Glomerular endothelial cell (primary cell): Measurements from ENCODE around the gene COL6A3. TPM values are rescaled to one million over a fixed set of nuclear protein-coding genes. Genes with fewer than 3 reads are reported as not detected.
"Not testable (repeated sequence)": the region's sequence is repeated elsewhere in the genome, so short reads cannot be mapped to it uniquely, and the experiment has no call there.

Experiments
- DNase-seq: peaks from one replicate; pipeline ENCODE4 v3.0.0-alpha.2; 2011; ENCODE audit warnings: low read depth, low spot score; ENCODE audit errors: extremely low read depth
- total RNA-seq: library from RNA; depleted of rRNA; stranded (reverse); fragments of >200 nt; gene quantifications from 2 replicates; pipeline ENCODE4 v1.2.3, GENCODE V29; 2015

Gene COL6A3
- total RNA-seq, 1 donor from 2014 or later = 244 TPM

GRCh38 chr2:237418300-237418699 is 4.3 kb upstream of the COL6A3 start:
- DNase-seq = no peak

GRCh38 chr2:237412988-237413776 is 782 bp downstream of the COL6A3 start:
- no peak for DNase-seq

DNA sequence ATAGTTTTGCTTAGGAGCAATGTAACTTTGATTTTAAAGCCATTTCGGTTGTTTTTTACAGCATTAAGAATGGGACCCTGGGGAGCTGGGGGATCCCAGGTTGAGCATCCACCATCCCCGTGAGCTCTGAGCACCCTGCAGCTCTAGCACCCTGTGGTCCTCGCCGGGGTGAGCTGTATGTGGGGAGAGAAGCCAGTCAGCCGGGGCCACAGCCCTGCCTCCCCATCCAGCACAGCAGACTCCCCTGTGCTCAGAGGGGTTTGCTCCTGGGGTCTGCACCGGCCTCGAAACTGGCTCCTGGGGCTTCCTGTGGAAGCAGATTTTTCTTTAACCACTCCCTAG is 1.3 kb downstream of the COL6A3 start:
- no peak for DNase-seq

- DNase-seq = no peak
These were observed 2.1 kb downstream of the COL6A3 start for GRCh38 chr2:237411683-237412423.

DNA sequence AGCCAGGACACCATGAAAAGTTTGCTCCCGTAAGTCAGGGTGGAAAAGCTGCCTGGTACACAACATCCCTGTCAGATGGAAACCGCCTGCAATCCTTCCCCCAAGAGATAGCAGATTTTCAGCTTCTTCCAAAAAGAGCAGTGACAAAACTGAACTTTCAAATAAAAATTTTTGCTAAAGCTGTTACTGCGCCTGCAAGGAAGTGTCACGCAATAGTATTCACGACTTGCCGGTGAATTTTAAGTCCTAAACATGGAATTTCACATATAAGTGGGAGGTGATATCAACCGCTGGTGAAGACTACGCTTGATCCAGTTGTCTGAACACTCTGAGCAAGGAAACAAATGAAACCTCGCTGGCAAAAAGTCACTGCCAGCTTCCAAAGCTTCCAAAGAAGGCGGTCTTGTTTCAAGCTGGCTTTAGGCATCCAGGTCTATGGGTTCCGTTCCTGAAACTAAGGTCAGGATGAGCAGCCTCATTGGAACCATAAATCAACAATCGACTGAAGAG is 2.8 kb downstream of the COL6A3 start:
- DNase-seq = no peak

GRCh38 chr2:237409263-237409662 is 4.7 kb downstream of the COL6A3 start:
- not testable (repeated sequence) for DNase-seq

- DNase-seq = no peak
These were observed 5.5 kb downstream of the COL6A3 start for GRCh38 chr2:237408335-237409000.

- DNase-seq = no peak
These were observed 6.3 kb downstream of the COL6A3 start for GRCh38 chr2:237407700-237408099.

GRCh38 chr2:237406371-237406895 is 7.5 kb downstream of the COL6A3 start:
- DNase-seq = no peak

DNA sequence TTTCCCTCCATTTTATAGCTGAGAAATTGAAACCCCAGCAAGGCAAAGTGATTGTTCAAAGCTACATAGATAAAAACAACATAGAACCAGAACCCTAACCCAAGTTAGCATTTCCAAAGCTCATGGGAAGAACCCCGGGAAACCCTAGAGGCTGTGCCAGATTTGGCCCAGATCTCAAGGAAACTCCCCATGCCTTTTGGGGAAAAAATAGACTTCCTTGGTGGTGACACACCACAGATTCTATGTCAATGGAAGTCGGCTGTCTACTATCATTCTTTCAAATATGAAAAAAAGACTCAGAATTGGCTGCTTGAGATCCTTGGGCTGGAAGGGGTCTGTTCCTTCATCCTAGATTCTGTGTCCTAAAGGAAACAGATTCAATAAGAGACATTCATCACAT is 8.4 kb downstream of the COL6A3 start:
- no peak for DNase-seq

- DNase-seq = no peak
These were observed 8.9 kb downstream of the COL6A3 start for GRCh38 chr2:237405006-237405559.

GRCh38 chr2:237404413-237404812 is 9.6 kb downstream of the COL6A3 start:
- no peak for DNase-seq

- no peak for DNase-seq
These were observed 10.7 kb downstream of the COL6A3 start for GRCh38 chr2:237403024-237403882.

- DNase-seq = no peak
These were observed 13.8 kb downstream of the COL6A3 start for GRCh38 chr2:237400199-237400598.

DNA sequence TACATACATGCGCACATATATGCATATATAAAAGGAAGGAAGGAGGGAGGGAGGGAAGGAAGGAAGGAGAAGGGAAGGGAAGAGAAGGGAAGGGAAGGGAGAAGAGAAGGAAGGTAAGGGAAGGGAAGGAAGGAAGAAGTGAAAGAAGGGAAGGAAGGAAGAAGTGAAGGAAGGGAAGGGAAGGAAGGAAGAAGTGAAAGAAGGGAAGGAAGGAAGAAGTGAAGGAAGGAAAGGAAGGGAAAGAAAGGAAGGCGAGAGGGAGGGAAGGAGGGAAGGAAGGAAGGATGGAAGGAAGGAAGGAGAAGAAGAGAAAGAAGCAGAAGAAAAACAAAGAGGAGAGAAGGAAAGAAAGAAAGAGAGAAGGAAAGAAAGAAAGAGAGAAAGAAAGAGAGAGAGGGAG is 16.9 kb downstream of the COL6A3 start:
- no peak for DNase-seq

DNA sequence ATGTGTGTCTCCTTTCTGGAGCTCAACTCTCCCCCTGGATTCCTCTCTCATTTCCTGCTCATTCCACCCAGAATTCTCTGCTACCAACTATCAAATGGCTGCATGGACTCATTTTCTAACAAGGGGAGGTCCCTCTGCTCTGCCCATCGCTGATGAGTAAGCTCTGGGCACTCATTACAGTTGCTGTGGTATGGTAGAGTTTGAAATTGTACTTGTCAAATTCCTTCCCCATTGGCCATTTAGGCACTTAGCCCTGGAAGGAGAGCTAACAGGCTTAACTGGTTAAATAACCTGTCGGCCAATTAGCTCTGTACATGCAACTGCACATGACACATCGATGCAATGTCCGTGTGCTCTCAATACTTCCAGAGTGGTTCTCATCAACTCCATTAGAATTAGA is 20.4 kb downstream of the COL6A3 start:
- no peak for DNase-seq

DNA sequence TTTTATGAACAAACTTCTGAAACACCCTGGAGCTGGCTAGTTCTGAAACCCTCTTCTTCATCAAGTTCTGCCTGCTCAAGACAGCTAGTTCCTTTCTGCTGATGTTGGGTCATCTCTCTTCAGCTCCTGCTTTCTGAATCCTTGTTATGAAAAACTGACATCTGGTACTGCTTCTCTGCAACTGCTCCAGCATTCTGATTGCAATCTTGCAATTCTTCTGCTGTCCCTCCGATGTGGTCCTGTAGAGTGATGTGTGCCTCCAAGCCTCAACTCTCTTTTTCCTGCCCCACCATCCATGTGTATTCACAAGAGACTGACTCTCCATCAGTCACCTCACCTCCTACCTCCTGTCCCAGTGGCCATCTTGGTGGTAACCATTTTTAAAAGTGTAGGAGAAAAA is 21.8 kb downstream of the COL6A3 start:
- no peak for DNase-seq

DNA sequence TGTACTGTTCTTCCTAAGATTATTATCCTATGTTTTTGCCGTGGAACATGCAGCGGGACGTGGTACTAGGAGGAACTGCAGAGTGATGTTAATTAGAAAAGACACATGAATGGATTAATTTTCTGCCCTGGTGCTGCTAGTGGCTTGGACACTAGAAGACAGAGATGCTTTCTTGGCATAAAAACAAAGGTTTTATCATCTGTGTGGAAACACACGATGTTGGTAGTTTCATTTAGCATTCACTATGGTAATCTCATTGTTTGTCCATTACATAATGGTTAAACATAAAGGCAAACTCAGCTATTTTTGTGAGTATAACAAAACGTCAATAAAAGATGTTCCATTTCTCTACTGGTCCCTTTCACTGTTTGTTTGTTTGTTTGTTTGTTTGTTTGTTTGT is 22.8 kb downstream of the COL6A3 start:
- DNase-seq = no peak

- DNase-seq = no peak
These were observed 23.7 kb downstream of the COL6A3 start for GRCh38 chr2:237390235-237390634.

- DNase-seq = no peak
These were observed 24.1 kb downstream of the COL6A3 start for GRCh38 chr2:237389831-237390230.
